H1 (cell line): ENCODE data around the gene REM1. TPM values are rescaled to one million over a fixed set of nuclear protein-coding genes. Genes with fewer than 3 reads are reported as not detected.

ENCODE experiments used
- CTCF ChIA-PET: fragments of 300-600 bp; sonication (Branson Sonifier 250); formaldehyde crosslinking; loops from one replicate; lab custom pipeline; 2021; ENCODE audit not compliant: partially characterized antibody; lab: Charles Lee
- POLR2A ChIA-PET: fragments of 300-600 bp; sonication (Branson Sonifier 250); formaldehyde crosslinking; loops from one replicate; lab custom pipeline; 2021; ENCODE audit warnings: inconsistent platforms; ENCODE audit not compliant: partially characterized antibody; lab: Charles Lee
- DNase-seq, 2 experiments: peaks; one replicate each; pipeline versions ENCODE4 v3.0.0 to v3.0.0-alpha.2; 2010 to 2022; ENCODE audit warnings: low spot score in 2 of 2, low read depth in 1 of 2, mixed read lengths in 1 of 2
- FAIRE-seq: peaks from 2 replicates; lab custom pipeline; 2011; peaks lifted over from hg19 to GRCh38; lab: Jason Lieb, UNC
- H2AFZ ChIP-seq: 2 replicates; pipeline ENCODE4 v1.8.1; 2012; ENCODE audit warnings: low read length, inconsistent platforms
- H2AK5ac ChIP-seq: 2 replicates; pipeline ENCODE4 v1.6.1; 2013; ENCODE audit warnings: low read depth, low read length
- H2BK120ac ChIP-seq: replicated peaks from 2 replicates; pipeline ENCODE3; 2013; ENCODE audit warnings: low read depth, low read length, inconsistent platforms
- H2BK12ac ChIP-seq: 2 replicates; pipeline ENCODE4 v1.6.1; 2013; ENCODE audit warnings: low read depth, low read length
- H2BK15ac ChIP-seq: 2 replicates; pipeline ENCODE4 v1.6.1; 2013; ENCODE audit warnings: low read length
- H2BK20ac ChIP-seq: 2 replicates; pipeline ENCODE4 v1.6.1; 2013; ENCODE audit warnings: low read length
- H2BK5ac ChIP-seq: 2 replicates; pipeline ENCODE4 v1.6.1; 2013; ENCODE audit warnings: low read depth, low read length
- H3K14ac ChIP-seq: 2 replicates; pipeline ENCODE4 v1.6.1; 2013; ENCODE audit warnings: inconsistent platforms; ENCODE audit not compliant: insufficient read length
- H3K18ac ChIP-seq: 2 replicates; pipeline ENCODE4 v1.6.1; 2013; ENCODE audit warnings: low read length; ENCODE audit errors: extremely low read depth
- H3K23ac ChIP-seq: 2 replicates; pipeline ENCODE4 v1.6.1; 2013; ENCODE audit warnings: inconsistent platforms; ENCODE audit not compliant: insufficient read length
- H3K23me2 ChIP-seq: 2 replicates; pipeline ENCODE4 v1.6.1; 2013; ENCODE audit warnings: low read depth, low read length
- H3K27ac ChIP-seq: 2 replicates; pipeline ENCODE4 v1.6.1; 2011; ENCODE audit warnings: low read depth, low read length, inconsistent platforms
- H3K27me3 ChIP-seq, 4 experiments: replicated peaks in 1 of 4; 1 replicate in 1 of 4; 2 replicates in 3 of 4; pipeline versions ENCODE4 v1.6.1 to v1.8.1; 2011 to 2013; ENCODE audit warnings: low read length in 3 of 4, mild to moderate bottlenecking in 3 of 4, inconsistent platforms in 2 of 4, mixed read lengths in 2 of 4, moderate library complexity in 1 of 4; ENCODE audit not compliant: control insufficient read depth in 3 of 4, insufficient read depth in 3 of 4; ENCODE audit errors: extremely low read depth in 1 of 4
- H3K36me3 ChIP-seq, 4 experiments: 2 replicates each; pipeline versions ENCODE4 v1.6.1 to v1.8.1; 2011 to 2013; ENCODE audit warnings: mild to moderate bottlenecking in 4 of 4, low read length in 3 of 4, moderate library complexity in 2 of 4, control low read depth in 1 of 4, inconsistent platforms in 1 of 4; ENCODE audit not compliant: insufficient read depth in 4 of 4, control insufficient read depth in 2 of 4
- H3K4ac ChIP-seq: replicated peaks from 2 replicates; pipeline ENCODE3; 2013; ENCODE audit warnings: low read length, low read depth, mixed read lengths, inconsistent platforms; ENCODE audit not compliant: insufficient read length
- H3K4me1 ChIP-seq, 4 experiments: replicated peaks in 1 of 4; 1 replicate in 1 of 4; 2 replicates in 3 of 4; pipeline versions ENCODE4 v1.6.1 to v1.8.1; 2011 to 2013; ENCODE audit warnings: low read length in 3 of 4, inconsistent platforms in 2 of 4, mixed read lengths in 1 of 4; ENCODE audit not compliant: insufficient read depth in 4 of 4, control insufficient read depth in 3 of 4
- H3K4me2 ChIP-seq, 2 experiments: 2 replicates each; pipeline versions ENCODE4 v1.6.1 to v1.8.1; 2011 to 2013; ENCODE audit warnings: low read depth in 2 of 2, low read length in 2 of 2, control low read depth in 1 of 2, inconsistent platforms in 1 of 2, mild to moderate bottlenecking in 1 of 2; ENCODE audit not compliant: insufficient read depth in 1 of 2
- H3K4me3 ChIP-seq, 4 experiments: fragments of 200-600, 300-600 bp in 1 of 4; sonication (generic), shearing (Covaris generic), sonication (Bioruptor Twin) in 1 of 4; 2 replicates each; pipeline versions ENCODE4 v1.5.1 to v1.8.1; 2011 to 2016; ENCODE audit warnings: low read length in 4 of 4, low read depth in 3 of 4, control low read depth in 2 of 4, inconsistent platforms in 2 of 4, mild to moderate bottlenecking in 2 of 4, mixed read lengths in 1 of 4, moderate library complexity in 1 of 4; ENCODE audit not compliant: insufficient read depth in 2 of 4; ENCODE audit errors: extremely low read depth in 1 of 4
- H3K56ac ChIP-seq: replicated peaks from 2 replicates; pipeline ENCODE3; 2013; ENCODE audit warnings: low read depth, mild to moderate bottlenecking, mixed read lengths, low read length, inconsistent platforms; ENCODE audit not compliant: insufficient read length
- H3K79me1 ChIP-seq: 2 replicates; pipeline ENCODE4 v1.6.1; 2013; ENCODE audit warnings: low read depth, low read length, control low read depth
- H3K79me2 ChIP-seq, 2 experiments: 2 replicates each; pipeline versions ENCODE4 v1.6.1 to v1.8.1; 2012 to 2013; ENCODE audit warnings: low read length in 2 of 2, mild to moderate bottlenecking in 2 of 2, inconsistent platforms in 1 of 2; ENCODE audit not compliant: insufficient read depth in 2 of 2, control insufficient read depth in 1 of 2
- H3K9ac ChIP-seq, 4 experiments: replicated peaks in 1 of 4; 1 replicate in 1 of 4; 2 replicates in 3 of 4; pipeline versions ENCODE4 v1.6.1 to v1.8.1; 2011 to 2013; ENCODE audit warnings: low read depth in 3 of 4, low read length in 3 of 4, control low read depth in 2 of 4, mild to moderate bottlenecking in 2 of 4, moderate library complexity in 2 of 4, inconsistent platforms in 1 of 4; ENCODE audit errors: extremely low read depth in 1 of 4
- H3K9me3 ChIP-seq, 2 experiments: 2 replicates each; pipeline versions ENCODE4 v1.6.1 to v1.8.1; 2012 to 2013; ENCODE audit warnings: mild to moderate bottlenecking in 2 of 2, moderate library complexity in 2 of 2, control low read depth in 1 of 2, inconsistent platforms in 1 of 2, low read depth in 1 of 2, low read length in 1 of 2, mixed read lengths in 1 of 2; ENCODE audit not compliant: insufficient read depth in 2 of 2
- H4K20me1 ChIP-seq, 2 experiments: replicated peaks in 1 of 2; 2 replicates each; pipeline versions ENCODE3 to v1.8.1; 2011 to 2013; ENCODE audit warnings: inconsistent platforms in 2 of 2, low read length in 2 of 2, mild to moderate bottlenecking in 1 of 2; ENCODE audit not compliant: insufficient read depth in 2 of 2, control insufficient read depth in 1 of 2
- H4K5ac ChIP-seq: 2 replicates; pipeline ENCODE4 v1.6.1; 2013; ENCODE audit warnings: low read length, low read depth, mixed read lengths, inconsistent platforms; ENCODE audit not compliant: insufficient read length
- H4K8ac ChIP-seq: 2 replicates; pipeline ENCODE4 v1.8.0; 2013; ENCODE audit warnings: mild to moderate bottlenecking, moderate library complexity, low read length, inconsistent platforms; ENCODE audit not compliant: insufficient read depth; ENCODE audit errors: extremely low read depth
- H4K91ac ChIP-seq: replicated peaks from 2 replicates; pipeline ENCODE3; 2013; ENCODE audit warnings: low read length, mixed read lengths, inconsistent platforms; ENCODE audit not compliant: insufficient read length
- ATF2 ChIP-seq: IDR thresholded peaks from 2 replicates; pipeline ENCODE4 v1.6.1; 2012; ENCODE audit warnings: low read length, inconsistent platforms
- BRCA1 ChIP-seq: IDR thresholded peaks from 2 replicates; pipeline ENCODE4 v1.6.1; 2012; ENCODE audit warnings: low read depth, low read length, improper control_type of control experiment
- CBX8 ChIP-seq: fragments of 300-800, 300-1000 bp; sonication (generic); IDR thresholded peaks from 2 replicates; pipeline ENCODE4 v1.7.1; 2016; ENCODE audit warnings: low read depth, low read length, borderline replicate concordance
- CEBPB ChIP-seq: IDR thresholded peaks from 2 replicates; pipeline ENCODE4 v1.6.1; 2012; ENCODE audit warnings: low read depth, low read length
- FOSL1 ChIP-seq: IDR thresholded peaks from 2 replicates; pipeline ENCODE4 v1.6.1; 2011; ENCODE audit warnings: mild to moderate bottlenecking, low read depth, low read length, moderate library complexity; ENCODE audit not compliant: insufficient read depth
- GTF2F1 ChIP-seq: IDR thresholded peaks from 2 replicates; pipeline ENCODE4 v1.6.1; 2012; ENCODE audit warnings: low read depth, low read length, improper control_type of control experiment, borderline replicate concordance
- MAX ChIP-seq: IDR thresholded peaks from 2 replicates; pipeline ENCODE4 v1.6.1; 2012; ENCODE audit warnings: inconsistent platforms
- POLR2AphosphoS5 ChIP-seq: IDR thresholded peaks from 2 replicates; pipeline ENCODE4 v1.6.1; 2011; ENCODE audit warnings: low read depth, low read length
- RFX5 ChIP-seq: IDR thresholded peaks from 2 replicates; pipeline ENCODE4 v1.6.1; 2011; ENCODE audit warnings: low read depth, low read length, improper control_type of control experiment, borderline replicate concordance
- SAP30 ChIP-seq: fragments of 300-600 bp; sonication (generic); IDR thresholded peaks from 2 replicates; pipeline ENCODE4 v1.7.1; 2012; ENCODE audit warnings: low read length, moderate library complexity, mild to moderate bottlenecking, inconsistent platforms; ENCODE audit not compliant: insufficient read depth, insufficient replicate concordance
- SP1 ChIP-seq: IDR thresholded peaks from 2 replicates; pipeline ENCODE4 v1.6.1; 2011; ENCODE audit warnings: low read depth, low read length
- YY1 ChIP-seq: IDR thresholded peaks from 2 replicates; pipeline ENCODE4 v1.6.1; 2011; ENCODE audit warnings: low read depth, mild to moderate bottlenecking, low read length
- ZNF274 ChIP-seq: IDR thresholded peaks from 2 replicates; pipeline ENCODE4 v1.7.0; 2012; ENCODE audit warnings: low read length, borderline replicate concordance; ENCODE audit errors: extremely low read depth
- WGBS, 2 experiments: shearing (Covaris generic) in 1 of 2; methylation state at CpG; one replicate each; pipeline versions ENCODE4 v1.1.6 to v1.1.7; 2013 to 2015; ENCODE audit warnings: low lambda C conversion rate in 2 of 2, mixed read lengths in 2 of 2, inconsistent platforms in 1 of 2, low coverage in 1 of 2, missing lambda C conversion rate in 1 of 2; ENCODE audit not compliant: insufficient replicate concordance in 2 of 2, insufficient coverage in 1 of 2, insufficient read length in 1 of 2; ENCODE audit errors: extremely low coverage in 1 of 2, missing lambda C conversion rate in 1 of 2; 5-methylcytosine and 5-hydroxymethylcytosine counted together
- polyA plus RNA-seq, 7 experiments: library from polyadenylated mRNA; depleted of rRNA in 3 of 7; stranded (reverse) in 5 of 7; unstranded in 2 of 7; fragments of >200 nt in 5 of 7; fragments of 200-250 nt in 2 of 7; gene quantifications; 1 replicate in 5 of 7; 2 replicates in 1 of 7; 4 replicates in 1 of 7; pipeline versions ENCODE4 v1.2.1 to v1.2.3, GENCODE V29; 2011 to 2013; ENCODE audit warnings: missing spikeins in 2 of 7, mixed read lengths in 2 of 7
- total RNA-seq: library from RNA; stranded (reverse); fragmentation: NEBNext Ultra II Directional; extraction: Animal tissue kit (Norgen Biotek cat#: 25700); gene quantifications from 2 replicates; pipeline ENCODE4 v1.2.1, GENCODE V29; 2021

Gene REM1
- total and polyA plus RNA-seq, 2 of the 8 experiments (the other 6 are each of a cell fraction or from before 2014, with no cell fraction given), result 0.05 TPM; not detected in 1

- no peak overlapping the region for H3K18ac ChIP-seq
- H2BK5ac ChIP-seq, result no peak overlapping the region
- no peak overlapping the region for H3K4me2 ChIP-seq
- no peak overlapping the region for H3K56ac ChIP-seq
- FAIRE-seq, result no peak
- no peak overlapping the region for H3K27ac ChIP-seq
- 78% methylated on average over 2 of the region's 2 CpGs; no CpG with 5 or more reads in 1 of the 2 experiments for WGBS, 2 experiments
- H3K79me2 ChIP-seq, result no peaks in the 10 kb centered on the region
- H2BK12ac ChIP-seq, result no peak overlapping the region
- no peaks in the 10 kb centered on the region for H4K20me1 ChIP-seq
- peaks cover 56 to 66% of the 10 kb centered on the region in 2 experiments for H3K9me3 ChIP-seq
- H4K8ac ChIP-seq, result no peak overlapping the region
- no peak overlapping the region for H2AFZ ChIP-seq
- H3K4me3 ChIP-seq, result no peak overlapping the region
- H3K9ac ChIP-seq, result no peak overlapping the region
- no peak for DNase-seq
- no peaks in the 10 kb centered on the region for H3K23me2 ChIP-seq
- H2BK120ac ChIP-seq, result no peak overlapping the region
- H3K4ac ChIP-seq, result no peak overlapping the region
- no peaks in the 10 kb centered on the region for H3K79me1 ChIP-seq
- no peaks in the 10 kb centered on the region for H3K36me3 ChIP-seq
- H4K5ac ChIP-seq, result no peak overlapping the region
- ChIA-PET POLR2A (no interaction called here), CTCF (interaction anchor here (1.4 to 1.8 kb wide), 3 partner anchors 13 to 29 kb away, joined by 3 to 9 read pairs (median 5); no protein-coding TSS in a partner anchor)
- no peak overlapping the region for H2AK5ac ChIP-seq
- no peak overlapping the region for H3K14ac ChIP-seq
- H2BK15ac ChIP-seq, result no peak overlapping the region
- H4K91ac ChIP-seq, result no peak overlapping the region
- H3K27me3 ChIP-seq, result no peaks in the 10 kb centered on the region
- H3K4me1 ChIP-seq, result no peaks in the 10 kb centered on the region
- H2BK20ac ChIP-seq, result no peak overlapping the region
- H3K23ac ChIP-seq, result no peak overlapping the region
- TF ChIP-seq GTF2F1, result no peak
- no peak for TF ChIP-seq ATF2
- no peak for TF ChIP-seq MAX
- TF ChIP-seq POLR2AphosphoS5, result no peak
- no peak for TF ChIP-seq YY1
- no peak for TF ChIP-seq SAP30
- TF ChIP-seq CEBPB, result no peak
- no peak for TF ChIP-seq BRCA1
- TF ChIP-seq CBX8, result no peak
- TF ChIP-seq ZNF274, result no peak
- no peak for TF ChIP-seq RFX5
- no peak for TF ChIP-seq SP1
- no peak for TF ChIP-seq FOSL1
Measured at GRCh38 chr20:31474097-31474436, 1.0 kb upstream of the REM1 start.
